D721Med (cell line): ENCODE data around the gene GPI.

ENCODE experiments used
- DNase-seq: peaks from one replicate; pipeline ENCODE4 v3.0.0; 2011; ENCODE audit warnings: low spot score; ENCODE audit not compliant: insufficient read length
- FAIRE-seq: peaks from 2 replicates; lab custom pipeline; 2011; peaks lifted over from hg19 to GRCh38; lab: Jason Lieb, UNC
- TF ChIP-seq, protein P1 (sequence below): IDR thresholded peaks from 2 replicates; pipeline ENCODE4 v1.5.1; 2012; ENCODE audit warnings: mild to moderate bottlenecking, control low read depth; ENCODE audit not compliant: insufficient read depth; ENCODE audit errors: missing control alignments

The GPI gene

DNA sequence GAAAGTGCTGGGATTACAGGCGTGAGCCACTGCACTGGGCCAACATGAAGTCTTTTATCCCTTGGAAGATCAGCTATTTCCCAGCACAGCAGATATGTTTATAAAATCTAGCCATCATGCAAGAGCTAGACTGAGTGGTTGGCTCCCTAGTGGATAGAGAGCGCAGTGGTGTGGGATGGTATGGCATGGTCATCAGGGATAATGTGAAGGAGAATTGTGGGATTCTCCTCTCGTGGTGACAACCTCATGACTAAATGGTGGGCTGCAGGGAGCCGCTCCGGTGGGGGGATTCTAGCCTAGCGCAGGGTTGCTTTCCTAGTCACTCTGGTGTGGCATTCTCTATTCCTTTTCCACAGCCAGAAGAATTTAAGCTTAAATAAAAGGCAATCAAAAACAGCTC lies 43.3 kb upstream of the GPI start:
- no peak for FAIRE-seq
- DNase-seq = no peak
- TF ChIP-seq, protein P1, sequence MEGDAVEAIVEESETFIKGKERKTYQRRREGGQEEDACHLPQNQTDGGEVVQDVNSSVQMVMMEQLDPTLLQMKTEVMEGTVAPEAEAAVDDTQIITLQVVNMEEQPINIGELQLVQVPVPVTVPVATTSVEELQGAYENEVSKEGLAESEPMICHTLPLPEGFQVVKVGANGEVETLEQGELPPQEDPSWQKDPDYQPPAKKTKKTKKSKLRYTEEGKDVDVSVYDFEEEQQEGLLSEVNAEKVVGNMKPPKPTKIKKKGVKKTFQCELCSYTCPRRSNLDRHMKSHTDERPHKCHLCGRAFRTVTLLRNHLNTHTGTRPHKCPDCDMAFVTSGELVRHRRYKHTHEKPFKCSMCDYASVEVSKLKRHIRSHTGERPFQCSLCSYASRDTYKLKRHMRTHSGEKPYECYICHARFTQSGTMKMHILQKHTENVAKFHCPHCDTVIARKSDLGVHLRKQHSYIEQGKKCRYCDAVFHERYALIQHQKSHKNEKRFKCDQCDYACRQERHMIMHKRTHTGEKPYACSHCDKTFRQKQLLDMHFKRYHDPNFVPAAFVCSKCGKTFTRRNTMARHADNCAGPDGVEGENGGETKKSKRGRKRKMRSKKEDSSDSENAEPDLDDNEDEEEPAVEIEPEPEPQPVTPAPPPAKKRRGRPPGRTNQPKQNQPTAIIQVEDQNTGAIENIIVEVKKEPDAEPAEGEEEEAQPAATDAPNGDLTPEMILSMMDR = no peak

DNA sequence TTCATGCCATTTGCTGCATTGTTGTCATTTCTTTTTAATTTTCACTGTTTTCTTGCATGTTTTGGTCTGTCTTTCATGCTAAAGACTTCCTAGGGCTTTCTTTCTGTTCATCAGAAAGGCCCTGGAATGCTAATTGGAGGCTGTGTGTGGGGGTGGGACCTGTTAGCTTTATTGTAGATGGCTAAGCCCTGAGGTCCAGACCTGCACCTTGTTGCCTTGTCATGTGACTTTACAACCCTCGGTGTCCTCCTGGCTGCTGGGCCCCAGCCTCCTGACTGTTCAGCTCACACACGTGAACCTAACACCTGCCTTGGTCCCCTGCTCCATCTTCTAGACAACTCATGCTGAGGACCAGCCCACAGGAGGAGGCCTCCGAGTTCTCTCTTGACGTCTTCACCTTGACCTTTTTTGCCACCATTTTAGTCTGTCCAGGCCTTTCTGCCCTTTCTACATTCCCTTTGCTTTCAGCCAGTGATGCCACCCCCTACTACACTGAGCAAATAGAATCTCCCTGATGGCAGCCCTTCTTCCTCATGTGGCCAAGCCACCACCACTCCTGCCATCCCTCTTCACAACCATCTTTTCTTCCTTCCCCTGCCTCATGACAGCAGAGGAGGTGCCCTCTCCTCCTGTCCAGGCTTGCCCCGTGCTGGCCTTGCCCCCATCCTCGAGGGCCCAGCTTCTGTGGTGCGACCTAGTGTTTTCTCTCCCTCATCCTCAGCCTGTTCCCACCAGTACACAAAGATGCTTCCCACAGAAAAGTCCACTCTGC lies 41.4 kb upstream of the GPI start:
- TF ChIP-seq, protein P1 = no peak
- no peak for FAIRE-seq
- no peak for DNase-seq

DNA sequence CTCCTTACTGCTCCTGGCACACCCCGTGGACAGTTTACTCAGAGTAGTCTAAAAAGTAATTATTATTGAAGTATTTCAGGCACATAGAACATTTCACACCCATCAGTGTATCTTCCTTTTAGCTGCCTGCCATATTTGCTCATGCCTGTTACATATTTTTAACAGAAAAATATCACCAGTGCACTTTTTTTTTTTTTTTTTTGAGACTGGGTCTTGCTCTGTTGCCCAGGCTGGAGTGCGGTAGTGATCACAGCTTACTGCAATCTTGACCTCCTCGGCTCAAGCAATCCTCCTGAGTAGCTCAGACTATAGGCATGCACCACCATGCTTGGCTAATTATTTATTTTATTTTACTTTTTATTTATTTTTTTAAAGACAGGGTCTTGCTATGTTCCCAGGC lies 40.7 kb upstream of the GPI start:
- DNase-seq (no peak), FAIRE-seq (no peak)
- TF ChIP-seq, protein P1 = no peak

DNA sequence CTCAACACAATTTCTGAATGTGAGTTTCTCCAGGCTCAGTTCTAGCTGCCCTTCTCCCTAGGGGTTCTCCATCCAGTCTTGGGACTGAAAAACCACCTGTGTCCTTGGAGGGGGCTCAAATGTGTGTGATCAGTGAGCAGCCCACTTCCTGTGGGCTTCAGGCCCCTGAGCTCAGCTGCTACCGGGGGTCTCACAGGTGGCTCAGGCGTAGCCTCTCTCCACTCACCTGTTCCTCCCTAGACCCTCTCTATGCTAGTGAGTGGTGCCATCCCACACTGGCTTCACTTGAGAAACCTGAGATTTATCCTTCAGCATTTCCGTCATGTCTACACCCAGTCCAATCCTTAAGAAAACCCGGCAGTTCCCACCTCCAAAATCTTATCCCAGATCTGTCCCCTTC lies 39.8 kb upstream of the GPI start:
- FAIRE-seq (no peak), DNase-seq (no peak)
- TF ChIP-seq, protein P1 = no peak

DNA sequence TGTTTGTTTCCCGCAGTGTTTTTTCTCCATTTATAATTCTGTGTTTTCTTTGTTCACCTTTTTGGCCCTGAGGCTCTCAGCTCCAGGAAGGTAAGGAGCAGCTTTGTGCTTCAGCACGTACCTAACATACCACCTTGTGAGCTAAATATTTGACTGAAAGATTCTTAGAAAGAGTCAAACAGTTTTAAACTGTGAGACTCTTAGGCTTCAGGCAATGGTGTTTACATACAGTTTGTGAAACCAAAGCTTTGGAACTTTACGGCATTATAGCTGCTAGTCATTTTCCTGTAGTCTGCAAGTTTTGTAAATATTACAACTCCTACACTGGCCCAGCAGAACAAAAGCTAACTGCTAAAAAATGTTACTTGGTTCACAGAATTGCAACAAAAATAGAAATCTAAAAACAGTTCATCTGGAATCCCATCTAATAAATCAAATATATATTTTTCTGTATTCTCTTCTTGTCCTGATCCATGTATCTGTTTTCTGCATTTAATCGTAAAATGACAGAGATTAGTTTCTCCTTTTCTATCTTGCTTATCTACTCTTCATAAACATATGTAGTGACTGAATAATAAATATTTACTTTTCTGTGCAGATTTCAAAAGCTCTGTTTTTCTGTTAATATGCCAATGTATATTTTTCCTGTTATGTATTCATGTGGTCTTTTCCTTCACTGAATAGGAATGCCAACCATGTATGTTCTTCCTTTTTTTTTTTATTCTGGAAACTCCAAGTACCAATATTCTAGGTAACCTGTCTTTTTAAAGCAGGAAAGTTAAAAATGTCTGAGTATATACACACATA lies 38.8 kb upstream of the GPI start:
- DNase-seq = no peak
- FAIRE-seq = no peak
- TF ChIP-seq, protein P1 = no peak

DNA sequence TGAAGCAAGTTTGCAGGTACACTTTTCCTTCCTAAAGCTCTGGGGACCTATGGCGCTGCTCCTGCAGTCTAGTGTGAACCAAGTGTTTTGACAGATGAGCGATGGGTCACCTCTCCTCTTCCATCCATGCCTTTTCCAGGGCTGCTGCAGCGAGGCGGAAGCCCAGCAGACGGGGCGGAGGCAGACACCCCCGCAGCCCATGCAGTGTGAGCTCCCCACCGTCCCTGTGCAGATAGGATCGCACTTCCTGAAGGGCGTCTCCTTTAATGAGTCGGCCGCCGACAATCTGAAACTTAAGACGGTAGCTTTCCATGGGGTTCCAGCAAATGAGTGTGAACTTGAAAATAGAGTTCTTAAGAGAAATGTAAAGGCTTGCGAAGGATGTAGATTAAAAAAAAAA lies 37.1 kb upstream of the GPI start:
- TF ChIP-seq, protein P1 = no peak
- DNase-seq (no peak), FAIRE-seq (no peak)
